Measurements from ENCODE around the gene SCRT2. TPM values are rescaled to one million over a fixed set of nuclear protein-coding genes. Genes with fewer than 3 reads are reported as not detected.

SCRT2 gene
- total and polyA plus RNA-seq, 2 of the 8 experiments (the other 6 are each of a cell fraction or from before 2014, with no cell fraction given) = 0.12 to 0.34 TPM

GRCh38 chr20:689348-689747, 13.7 kb upstream of the SCRT2 start (continued):
- no peak for TF ChIP-seq NRF1 (IDR thresholded peaks at IDR 0.05; ENCODE audit: low read depth, low read length)
